CD4-positive, alpha-beta T cell (primary cell): ENCODE data around the gene CACNG6. TPM values are rescaled to one million over a fixed set of nuclear protein-coding genes. Genes with fewer than 3 reads are reported as not detected.

Experiments
- ATAC-seq: fragments of 200-7000 bp; cut with Tn5 transposase; one replicate; pipeline ENCODE4 v1.10.0; 2022; ENCODE audit warnings: mild to moderate bottlenecking; ENCODE audit not compliant: poor library complexity
- CTCF ChIA-PET: fragments of 350-600 bp; sonication (Branson Sonifier 250); formaldehyde crosslinking; loops from one replicate; lab custom pipeline; 2021; ENCODE audit warnings: antibody characterized with exemption, inconsistent platforms; lab: Charles Lee
- POLR2A ChIA-PET: fragments of 350-600 bp; sonication (Branson Sonifier 250); formaldehyde crosslinking; loops from one replicate; lab custom pipeline; 2021; ENCODE audit warnings: antibody characterized with exemption, inconsistent platforms; lab: Charles Lee
- DNase-seq, 14 experiments: peaks; one replicate each; pipeline ENCODE4 v3.0.0-alpha.2; 2013 to 2020; ENCODE audit warnings: mixed read lengths in 2 of 14
- H3K27ac ChIP-seq, 2 donors: one replicate each; pipeline versions ENCODE4 v1.5.1 to v1.7.0; 2013; ENCODE audit warnings: low read length in 2 of 2, low read depth in 1 of 2, mild to moderate bottlenecking in 1 of 2
- H3K27me3 ChIP-seq, 2 experiments: 1 replicate in 1 of 2; 2 replicates in 1 of 2; pipeline versions ENCODE4 v1.6.1 to v1.7.0; 2013; ENCODE audit warnings: low read length in 2 of 2, control low read depth in 1 of 2, mild to moderate bottlenecking in 1 of 2, moderate library complexity in 1 of 2; ENCODE audit not compliant: insufficient read depth in 2 of 2, control insufficient read depth in 1 of 2
- H3K36me3 ChIP-seq: one replicate; pipeline ENCODE4 v1.6.1; 2013; ENCODE audit warnings: low read length, control low read depth; ENCODE audit not compliant: insufficient read depth
- H3K4me1 ChIP-seq: one replicate; pipeline ENCODE4 v1.6.1; 2013; ENCODE audit warnings: low read length, control low read depth; ENCODE audit not compliant: insufficient read depth
- H3K4me3 ChIP-seq: one replicate; pipeline ENCODE4 v1.5.1; 2013; ENCODE audit warnings: mild to moderate bottlenecking, low read length, moderate library complexity
- H3K9me3 ChIP-seq, 2 experiments: 1 replicate in 1 of 2; 2 replicates in 1 of 2; pipeline versions ENCODE4 v1.6.1 to v1.7.0; 2013; ENCODE audit warnings: low read length in 2 of 2, mild to moderate bottlenecking in 2 of 2, control low read depth in 1 of 2, moderate library complexity in 1 of 2; ENCODE audit not compliant: control insufficient read depth in 1 of 2, insufficient read depth in 1 of 2
- H3K27ac Mint-ChIP-seq: one replicate; pipeline ENCODE4 v1.8.0; 2020; ENCODE audit warnings: mixed read lengths
- H3K27me3 Mint-ChIP-seq: one replicate; pipeline ENCODE4 v1.8.0; 2021; ENCODE audit warnings: mixed read lengths
- H3K36me3 Mint-ChIP-seq: one replicate; pipeline ENCODE4 v1.8.0; 2021; ENCODE audit warnings: low read depth, mixed read lengths
- H3K4me1 Mint-ChIP-seq: one replicate; pipeline ENCODE4 v1.8.0; 2021; ENCODE audit warnings: low read depth, mixed read lengths
- H3K4me3 Mint-ChIP-seq: one replicate; pipeline ENCODE4 v1.8.0; 2020; ENCODE audit warnings: mild to moderate bottlenecking, mixed read lengths
- H3K9me3 Mint-ChIP-seq: one replicate; pipeline ENCODE4 v1.8.0; 2020; ENCODE audit warnings: mixed read lengths
- CTCF ChIP-seq: fragments of 200-600 bp; IDR thresholded peaks from one replicate; pipeline ENCODE4 v1.8.0; 2022; ENCODE audit warnings: antibody characterized with exemption, mild to moderate bottlenecking
- intact Hi-C, 2 experiments: fragments of 100-400 bp; cut with DNase I in 1 of 2; cut with micrococcal nuclease in 1 of 2; formaldehyde crosslinking; loops; one replicate each; pipeline versions ENCODE4 v1.15.1 to v1.9.0; 2023 to 2025; cut with DNase I, micrococcal nuclease
- total RNA-seq, 174 experiments: library from RNA in 2 of 174; stranded (reverse) in 2 of 174; gene quantifications; one replicate each; pipeline ENCODE4 v1.2.3 and lab custom pipeline; 2021 to 2026

Gene CACNG6
- total RNA-seq, 2 experiments from 2014 or later: not detected

DNA sequence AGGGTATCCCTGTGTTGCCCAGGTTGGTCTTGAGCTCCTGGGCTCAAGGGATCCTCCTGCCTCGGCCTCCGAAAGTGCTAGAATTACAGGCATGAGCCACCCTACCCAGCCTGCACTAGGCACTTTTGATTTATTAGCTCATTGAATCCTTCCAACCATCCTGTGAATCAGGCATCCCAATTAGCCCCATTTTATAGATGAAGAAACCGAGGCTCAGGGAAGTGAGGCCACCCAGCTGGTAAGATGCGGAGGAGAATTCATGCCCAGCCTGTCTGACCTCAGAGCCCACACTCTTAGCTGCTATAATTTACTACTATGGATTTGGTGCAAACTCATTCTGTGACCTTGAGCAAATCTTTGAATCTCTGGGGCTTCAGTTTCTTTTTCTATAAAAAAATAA lies 46.5 kb upstream of the CACNG6 start:
- CTCF ChIA-PET: no interaction called here
- Mint-ChIP-seq H3K4me1 (no peaks in the 10 kb centered on the region), H3K36me3 (no peaks in the 10 kb centered on the region), H3K27ac (no peak overlapping the region), H3K4me3 (no peak overlapping the region), H3K9me3 (no peaks in the 10 kb centered on the region), H3K27me3 (peaks cover 74% of the 10 kb centered on the region)
- intact Hi-C loops: no loop called here
- ATAC-seq (no peak), DNase-seq (no peak)
- H3K9me3 ChIP-seq: peaks cover 0 to 26% of the 10 kb centered on the region in 2 experiments
- POLR2A ChIA-PET: no interaction called here
- H3K4me3 ChIP-seq: no peak overlapping the region
- no peak for TF ChIP-seq CTCF
- no peak overlapping the region for H3K27ac ChIP-seq
- H3K27me3 ChIP-seq: peaks cover 29 to 38% of the 10 kb centered on the region in 2 experiments
- H3K4me1 ChIP-seq: no peaks in the 10 kb centered on the region
- H3K36me3 ChIP-seq: no peaks in the 10 kb centered on the region

- Histone ChIP-seq H3K36me3 (no peaks in the 10 kb centered on the region), H3K4me1 (no peaks in the 10 kb centered on the region), H3K27me3 (peaks cover 26 to 38% of the 10 kb centered on the region in 2 experiments), H3K9me3 (peaks cover 0 to 26% of the 10 kb centered on the region in 2 experiments), H3K27ac (no peak overlapping the region), H3K4me3 (no peak overlapping the region)
- H3K4me3 Mint-ChIP-seq: no peak overlapping the region
- intact Hi-C loops: no loop called here
- TF ChIP-seq CTCF: no peak
- H3K9me3 Mint-ChIP-seq: no peaks in the 10 kb centered on the region
- ATAC-seq (no peak), DNase-seq (no peak)
- H3K36me3 Mint-ChIP-seq: no peaks in the 10 kb centered on the region
- CTCF ChIA-PET: no interaction called here
- no peak overlapping the region for H3K27ac Mint-ChIP-seq
- H3K4me1 Mint-ChIP-seq: no peaks in the 10 kb centered on the region
- H3K27me3 Mint-ChIP-seq: peaks cover 68% of the 10 kb centered on the region
- POLR2A ChIA-PET: no interaction called here
Measured at GRCh38 chr19:53945441-53945840, 46.0 kb upstream of the CACNG6 start.

- H3K4me3 Mint-ChIP-seq: no peak overlapping the region
- peaks cover 25 to 38% of the 10 kb centered on the region in 2 experiments for H3K27me3 ChIP-seq
- ATAC-seq (no peak), DNase-seq (no peak)
- no peaks in the 10 kb centered on the region for H3K36me3 Mint-ChIP-seq
- CTCF ChIA-PET: no interaction called here
- intact Hi-C loops: no loop called here
- H3K9me3 Mint-ChIP-seq: no peaks in the 10 kb centered on the region
- no peaks in the 10 kb centered on the region for H3K4me1 ChIP-seq
- H3K27ac Mint-ChIP-seq: no peak overlapping the region
- POLR2A ChIA-PET: no interaction called here
- TF ChIP-seq CTCF: no peak
- no peaks in the 10 kb centered on the region for H3K36me3 ChIP-seq
- H3K4me1 Mint-ChIP-seq: no peaks in the 10 kb centered on the region
- no peak overlapping the region for H3K4me3 ChIP-seq
- H3K9me3 ChIP-seq: peaks cover 0 to 26% of the 10 kb centered on the region in 2 experiments
- no peak overlapping the region for H3K27ac ChIP-seq
- peaks cover 65% of the 10 kb centered on the region for H3K27me3 Mint-ChIP-seq
Measured at GRCh38 chr19:53945998-53946397, 45.4 kb upstream of the CACNG6 start.
